Right lobe of liver (tissue), 6 donors: ENCODE measurements around the gene LYSMD1. TPM values are rescaled to one million over a fixed set of nuclear protein-coding genes. Genes with fewer than 3 reads are reported as not detected.

Source experiments
- ATAC-seq, 4 donors: fragments of 200-7000 bp; cut with Tn5 transposase; one replicate each; pipeline ENCODE4 v1.9.1; 2020; ENCODE audit warnings: mild to moderate bottlenecking in 4 of 4, moderate library complexity in 4 of 4
- DNase-seq, 3 donors: peaks; one replicate each; pipeline ENCODE4 v3.0.0-alpha.2; 2020
- H3K27ac ChIP-seq, 3 donors: fragments of 200-600 bp; one replicate each; pipeline ENCODE4 v1.8.0; 2022
- H3K27me3 ChIP-seq, 2 donors: fragments of 200-600 bp; one replicate each; pipeline ENCODE4 v1.8.0; 2022
- H3K36me3 ChIP-seq, 4 donors: fragments of 200-600 bp; sonication (generic) in 1 of 4; one replicate each; pipeline versions ENCODE4 v1.5.1 to v1.8.0; 2017 to 2022; ENCODE audit warnings: control low read depth in 1 of 4
- H3K4me1 ChIP-seq, 4 donors: fragments of 200-600 bp; sonication (generic) in 1 of 4; one replicate each; pipeline versions ENCODE4 v1.5.1 to v1.8.0; 2017 to 2022; ENCODE audit warnings: control low read depth in 1 of 4
- H3K4me3 ChIP-seq, 3 donors: fragments of 200-600 bp; one replicate each; pipeline ENCODE4 v1.8.0; 2022
- H3K9me3 ChIP-seq, 4 donors: fragments of 200-600 bp; sonication (generic) in 1 of 4; one replicate each; pipeline versions ENCODE4 v1.5.1 to v1.8.0; 2017 to 2022; ENCODE audit warnings: control low read depth in 1 of 4
- POLR2A ChIP-seq: fragments of 450-650 bp; IDR thresholded peaks from one replicate; pipeline ENCODE4 v1.6.1; 2017; ENCODE audit warnings: antibody characterized with exemption, mild to moderate bottlenecking
- WGBS: methylation state at CpG from one replicate; pipeline ENCODE4 v1.1.6; 2018; ENCODE audit warnings: low coverage, low lambda C conversion rate; ENCODE audit not compliant: insufficient coverage; ENCODE audit errors: missing lambda C conversion rate; 5-methylcytosine and 5-hydroxymethylcytosine counted together
- intact Hi-C, 2 donors: fragments of 100-400 bp; cut with DNase I; formaldehyde crosslinking; loops; one replicate each; pipeline versions ENCODE4 v1.11.2 to v1.14.1; 2022
- total RNA-seq, 6 experiments: library from RNA; depleted of rRNA in 2 of 6; stranded (reverse); fragments of >200 nt in 2 of 6; fragmentation: NEBNext Ultra II Directional in 3 of 6; extraction: Animal tissue kit (Norgen Biotek cat#: 25700) in 3 of 6; gene quantifications; one replicate each; pipeline versions ENCODE4 v1.1.0 to v1.2.4, GENCODE V29; 2016 to 2023
- TF ChIP-seq, protein P1 (sequence below), 4 donors: fragments of 200-600 bp in 3 of 4; fragments of 450-650 bp in 1 of 4; IDR thresholded peaks; one replicate each; pipeline versions ENCODE4 v1.5.1 to v1.8.0; 2016 to 2022; ENCODE audit warnings: antibody characterized with exemption in 4 of 4, mild to moderate bottlenecking in 2 of 4
- donor health status: DM: no; HTN: yes; CAD: no.
- donor health status: DM: no; HTN: no; CAD: no.
- donor health status: DM: no; HTN: no; CAD: no.
- donor health status: DM: no; HTN: yes; CAD: no.
- donor health status: DM: no; HTN: yes; CAD: no.

Gene LYSMD1
- total RNA-seq, 6 experiments from 2014 or later = 2.7 to 6.4 (median 4.5) TPM

DNA sequence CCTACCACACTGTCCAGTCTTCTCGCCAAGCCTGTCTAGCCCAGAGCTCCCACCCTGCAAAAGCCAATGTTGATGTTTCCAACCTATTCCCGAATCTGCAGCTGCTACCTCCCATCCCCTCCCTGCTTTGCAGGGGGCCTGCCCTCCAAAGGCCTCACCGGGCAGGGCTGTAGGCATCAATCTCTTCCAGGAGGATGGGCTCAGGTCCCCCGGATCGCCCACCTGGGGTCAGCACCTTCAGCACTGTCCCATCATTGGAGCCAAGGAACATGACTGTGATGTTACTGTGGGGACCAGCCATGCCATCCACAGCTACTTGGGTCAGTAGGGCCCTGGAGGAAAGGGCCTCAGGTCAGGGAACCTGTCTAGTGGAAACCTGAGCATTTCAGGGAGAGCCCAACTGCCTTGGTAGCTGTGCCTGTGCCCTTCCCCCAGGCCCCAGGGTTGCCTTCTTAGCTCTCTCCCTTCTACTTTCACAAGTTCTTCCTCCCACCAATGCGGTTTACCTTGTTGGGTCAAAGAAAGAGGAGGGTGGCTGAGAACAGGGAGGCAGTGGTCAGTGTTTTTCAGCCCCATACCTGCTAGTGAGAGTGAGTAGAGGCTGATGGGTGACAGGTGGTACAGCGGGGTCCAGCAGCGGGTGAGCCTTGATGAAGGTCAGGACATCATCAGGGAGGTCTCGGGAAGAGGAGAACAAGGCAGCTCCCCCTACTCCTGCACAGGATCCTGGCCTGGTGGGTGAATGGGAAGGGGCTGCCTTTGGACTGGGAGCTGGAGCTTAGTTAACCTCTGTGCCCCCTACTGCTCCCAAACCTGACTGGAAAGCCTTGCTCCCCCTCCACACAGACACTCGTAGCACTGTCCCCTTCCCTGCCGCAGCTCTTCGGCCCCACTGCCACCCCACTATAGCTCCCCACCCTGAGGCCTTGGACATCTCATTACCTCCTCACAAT is 30.0 kb downstream of the LYSMD1 start:
- DNase-seq = peak in 1 of 3 donors; percentile 33
- no peaks in the 10 kb centered on the region for H3K27me3 ChIP-seq

DNA sequence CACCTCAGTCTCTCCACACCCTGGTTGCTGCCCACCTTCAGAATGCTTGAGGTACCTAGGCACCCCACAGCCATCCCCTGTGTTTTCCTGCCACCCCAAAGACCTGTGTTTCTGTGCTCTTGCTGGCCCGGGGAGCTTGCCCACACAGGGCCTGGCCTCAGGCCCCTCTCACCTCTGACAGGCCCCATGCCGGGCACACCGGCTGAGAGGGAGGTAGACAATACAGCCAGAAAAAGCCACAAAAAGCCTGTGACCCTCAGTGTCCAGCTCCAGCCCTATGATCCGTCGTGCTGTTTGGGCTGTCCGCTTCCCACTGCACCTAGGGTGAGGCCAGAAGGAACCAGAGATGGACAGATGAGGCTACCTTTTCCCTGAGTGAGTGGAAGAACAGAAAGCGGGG is 30.7 kb downstream of the LYSMD1 start:
- DNase-seq (no peak), ATAC-seq (no peak)
- TF ChIP-seq, protein P1, sequence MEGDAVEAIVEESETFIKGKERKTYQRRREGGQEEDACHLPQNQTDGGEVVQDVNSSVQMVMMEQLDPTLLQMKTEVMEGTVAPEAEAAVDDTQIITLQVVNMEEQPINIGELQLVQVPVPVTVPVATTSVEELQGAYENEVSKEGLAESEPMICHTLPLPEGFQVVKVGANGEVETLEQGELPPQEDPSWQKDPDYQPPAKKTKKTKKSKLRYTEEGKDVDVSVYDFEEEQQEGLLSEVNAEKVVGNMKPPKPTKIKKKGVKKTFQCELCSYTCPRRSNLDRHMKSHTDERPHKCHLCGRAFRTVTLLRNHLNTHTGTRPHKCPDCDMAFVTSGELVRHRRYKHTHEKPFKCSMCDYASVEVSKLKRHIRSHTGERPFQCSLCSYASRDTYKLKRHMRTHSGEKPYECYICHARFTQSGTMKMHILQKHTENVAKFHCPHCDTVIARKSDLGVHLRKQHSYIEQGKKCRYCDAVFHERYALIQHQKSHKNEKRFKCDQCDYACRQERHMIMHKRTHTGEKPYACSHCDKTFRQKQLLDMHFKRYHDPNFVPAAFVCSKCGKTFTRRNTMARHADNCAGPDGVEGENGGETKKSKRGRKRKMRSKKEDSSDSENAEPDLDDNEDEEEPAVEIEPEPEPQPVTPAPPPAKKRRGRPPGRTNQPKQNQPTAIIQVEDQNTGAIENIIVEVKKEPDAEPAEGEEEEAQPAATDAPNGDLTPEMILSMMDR (IDR thresholded peaks at IDR 0.05) = no peak
- TF ChIP-seq POLR2A = no peak
- H3K4me3 ChIP-seq = no peak overlapping the region
- no peaks in the 10 kb centered on the region for H3K9me3 ChIP-seq
- intact Hi-C loops = no loop called here
- H3K27ac ChIP-seq = no peak overlapping the region
- 100% methylated on average over 2 of the region's 7 CpGs for WGBS
- no peaks in the 10 kb centered on the region for H3K27me3 ChIP-seq
- no peaks in the 10 kb centered on the region for H3K36me3 ChIP-seq
- H3K4me1 ChIP-seq = no peaks in the 10 kb centered on the region

More for the DNA sequence above, 30.0 kb downstream of the LYSMD1 start:
- Histone ChIP-seq H3K9me3 (no peaks in the 10 kb centered on the region), H3K4me1 (no peaks in the 10 kb centered on the region), H3K27ac (no peak overlapping the region), H3K36me3 (no peaks in the 10 kb centered on the region), H3K4me3 (no peak overlapping the region)
- intact Hi-C loops = no loop called here
- 93% methylated on average over 5 of the region's 12 CpGs for WGBS
- TF ChIP-seq, protein P1 (IDR thresholded peaks at IDR 0.05) = no peak
- no peak for TF ChIP-seq POLR2A
- ATAC-seq = no peak

DNA sequence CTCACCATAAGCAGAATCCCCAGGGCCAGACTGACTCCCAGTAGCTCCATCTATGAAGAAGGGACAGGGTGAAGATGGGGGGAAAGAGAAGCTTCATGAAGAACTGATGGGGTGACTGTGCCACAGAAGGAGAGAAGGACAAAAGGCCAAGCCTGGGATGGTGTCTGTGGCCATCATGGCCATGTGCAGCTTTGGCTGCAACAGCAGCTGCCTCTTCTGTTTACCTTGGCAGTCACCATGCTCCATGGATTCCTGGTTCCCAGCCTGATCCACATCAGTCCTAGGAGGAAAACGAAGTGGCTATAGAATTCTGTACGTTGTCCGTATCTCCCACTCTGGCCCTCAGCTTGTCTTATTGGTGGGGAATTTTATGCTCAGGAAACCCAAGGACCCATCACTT is 31.3 kb downstream of the LYSMD1 start:
- Histone ChIP-seq H3K4me1 (no peaks in the 10 kb centered on the region), H3K27ac (no peak overlapping the region), H3K27me3 (no peaks in the 10 kb centered on the region), H3K9me3 (no peaks in the 10 kb centered on the region), H3K36me3 (no peaks in the 10 kb centered on the region), H3K4me3 (no peak overlapping the region)
- 92% methylated on average over 2 of the region's 3 CpGs for WGBS
- DNase-seq (no peak), ATAC-seq (peak; percentile 36 to 60 (median 53))
- intact Hi-C loops = no loop called here
- TF ChIP-seq, protein P1 (IDR thresholded peaks at IDR 0.05) = no peak
- TF ChIP-seq POLR2A = no peak

DNA sequence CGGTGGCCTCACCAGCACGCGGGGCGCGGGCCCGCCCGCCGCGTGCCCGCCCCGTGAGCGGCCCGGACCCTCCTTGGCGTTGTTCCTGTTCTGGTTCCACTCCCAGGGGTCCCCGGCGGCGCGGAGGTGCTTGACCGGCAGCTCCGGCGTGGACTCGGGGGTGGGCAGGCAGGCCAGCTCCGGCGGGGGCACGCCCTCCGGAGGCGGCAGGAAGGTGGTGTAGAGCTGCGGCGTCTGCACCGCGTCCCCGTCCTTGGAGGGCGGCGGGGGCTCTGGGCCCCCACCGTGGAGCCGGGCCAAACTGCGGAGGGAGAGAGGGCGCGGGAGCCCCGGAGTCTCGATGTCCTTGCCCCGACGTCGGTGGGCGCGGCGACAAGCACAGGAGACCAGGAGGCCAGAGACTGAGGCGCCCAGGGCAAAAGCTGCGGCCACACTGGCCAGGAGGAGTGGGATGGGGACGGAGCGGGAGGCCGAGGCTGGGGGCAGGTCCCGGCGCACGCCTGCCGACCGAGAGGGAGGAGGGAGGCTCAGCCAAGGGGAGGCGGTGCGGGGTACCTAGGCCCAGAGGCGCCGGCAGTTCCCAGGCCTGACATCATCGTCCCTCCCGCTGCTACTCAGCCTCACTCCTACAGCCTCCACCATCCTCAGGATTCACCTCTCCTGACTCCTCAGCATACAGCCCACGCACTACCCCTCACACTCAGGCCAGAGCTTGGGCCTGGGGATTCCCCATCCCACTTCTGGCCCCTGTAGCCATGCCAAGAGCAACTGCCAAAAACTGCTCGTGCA is 32.5 kb downstream of the LYSMD1 start:
- H3K36me3 ChIP-seq = no peaks in the 10 kb centered on the region
- no peak overlapping the region for H3K4me3 ChIP-seq
- ATAC-seq (no peak), DNase-seq (no peak)
- H3K27ac ChIP-seq = no peak overlapping the region
- 85% methylated on average over 5 of the region's 65 CpGs for WGBS
- no peaks in the 10 kb centered on the region for H3K4me1 ChIP-seq
- TF ChIP-seq, protein P1 (IDR thresholded peaks at IDR 0.05) = no peak
- TF ChIP-seq POLR2A = no peak
- intact Hi-C loops = no loop called here
- H3K27me3 ChIP-seq = no peaks in the 10 kb centered on the region
- no peaks in the 10 kb centered on the region for H3K9me3 ChIP-seq
